DND-41 (cell line): ENCODE measurements around the gene PDCD6IP.

Experiments
- ATAC-seq: fragments of 200-7000 bp; cut with Tn5 transposase; 3 replicates; pipeline ENCODE4 v1.9.1; 2021; ENCODE audit warnings: low read depth; ENCODE audit not compliant: insufficient read depth
- DNase-seq: peaks from one replicate; pipeline ENCODE4 v3.0.0-alpha.2; 2020
- H2AFZ ChIP-seq: 2 replicates; pipeline ENCODE4 v1.6.0; 2012; ENCODE audit warnings: low read depth, low read length
- H3K27ac ChIP-seq: 2 replicates; pipeline ENCODE4 v1.5.1; 2012; ENCODE audit warnings: low read length, inconsistent platforms
- H3K27me3 ChIP-seq: fragments of 200-600 bp; sonication (generic); 2 replicates; pipeline ENCODE4 v1.6.0; 2012; ENCODE audit warnings: low read length, mild to moderate bottlenecking, inconsistent platforms; ENCODE audit not compliant: insufficient read depth, poor library complexity
- H3K36me3 ChIP-seq: 2 replicates; pipeline ENCODE4 v1.5.1; 2012; ENCODE audit warnings: low read length, inconsistent platforms; ENCODE audit not compliant: insufficient read depth
- H3K4me1 ChIP-seq: 2 replicates; pipeline ENCODE4 v1.5.1; 2012; ENCODE audit warnings: mild to moderate bottlenecking, low read length; ENCODE audit not compliant: insufficient read depth
- H3K4me2 ChIP-seq: 2 replicates; pipeline ENCODE4 v1.6.0; 2012; ENCODE audit warnings: mild to moderate bottlenecking, moderate library complexity, low read length, inconsistent platforms; ENCODE audit not compliant: insufficient read depth
- H3K4me3 ChIP-seq, 2 experiments: fragments of 200-600 bp in 1 of 2; shearing (Covaris generic) in 1 of 2; 2 replicates each; pipeline ENCODE4 v1.5.1; 2012 to 2016; ENCODE audit warnings: inconsistent platforms in 2 of 2, low read length in 2 of 2, mild to moderate bottlenecking in 2 of 2, low read depth in 1 of 2, moderate library complexity in 1 of 2
- H3K79me2 ChIP-seq: 2 replicates; pipeline ENCODE4 v1.6.0; 2012; ENCODE audit warnings: low read length, inconsistent platforms; ENCODE audit not compliant: insufficient read depth
- H3K9ac ChIP-seq: 2 replicates; pipeline ENCODE4 v1.6.0; 2012; ENCODE audit warnings: low read depth, mild to moderate bottlenecking, inconsistent platforms, low read length, moderate library complexity
- H3K9me3 ChIP-seq: 2 replicates; pipeline ENCODE4 v1.5.1; 2012; ENCODE audit warnings: low read length, moderate library complexity, mild to moderate bottlenecking, inconsistent platforms; ENCODE audit not compliant: insufficient read depth, severe bottlenecking
- H4K20me1 ChIP-seq: 2 replicates; pipeline ENCODE4 v1.6.0; 2012; ENCODE audit warnings: low read length; ENCODE audit not compliant: insufficient read depth
- EZH2 ChIP-seq: IDR thresholded peaks from 3 replicates; pipeline ENCODE4 v1.6.1; 2012; ENCODE audit warnings: borderline replicate concordance, low read depth, mild to moderate bottlenecking, moderate library complexity, low read length, inconsistent platforms; ENCODE audit not compliant: severe bottlenecking
- TF ChIP-seq, protein P1 (sequence below): IDR thresholded peaks from 2 replicates; pipeline ENCODE4 v1.5.1; 2012; ENCODE audit warnings: borderline replicate concordance, low read length, moderate library complexity, mild to moderate bottlenecking; ENCODE audit not compliant: poor library complexity, severe bottlenecking; ENCODE audit errors: extremely low read depth

Gene PDCD6IP

DNA sequence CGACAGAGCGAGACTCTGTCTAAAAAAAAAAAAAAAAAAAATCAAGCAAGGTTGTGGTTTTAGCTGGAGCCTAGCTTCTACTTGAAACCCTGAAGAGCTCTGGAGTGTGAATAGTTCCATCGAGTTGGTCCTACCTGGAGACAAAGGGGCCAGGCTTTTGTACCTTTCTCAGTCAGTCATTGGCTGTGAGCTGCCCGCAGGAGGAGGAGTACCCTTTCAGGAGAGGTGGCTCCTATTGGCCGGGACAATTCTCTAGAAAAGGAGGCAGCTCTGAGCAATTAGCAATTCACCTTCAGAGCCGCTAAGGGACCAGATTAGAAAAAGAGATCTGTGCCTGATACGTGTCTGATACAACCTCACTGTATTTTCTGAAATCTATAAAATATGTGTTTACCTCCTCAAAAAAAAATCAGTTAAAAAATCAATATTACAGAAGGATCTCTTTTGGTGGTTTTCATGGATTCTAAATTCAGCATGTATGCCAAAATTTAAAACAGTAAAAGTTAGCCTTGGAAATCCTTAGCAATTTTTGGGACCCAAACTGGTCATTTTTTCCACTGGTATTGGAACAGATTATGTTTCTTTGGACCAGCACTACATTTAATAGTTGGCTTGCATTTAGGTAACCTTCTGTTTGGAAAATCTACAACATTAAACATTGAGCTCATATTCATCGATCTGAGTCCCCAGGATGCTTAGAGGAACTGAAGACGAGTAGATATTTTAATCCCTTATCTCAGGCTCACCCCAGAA, 29.7 kb upstream of the PDCD6IP start:
- Histone ChIP-seq H3K4me2 (no peak overlapping the region), H3K36me3 (no peaks in the 10 kb centered on the region), H3K79me2 (no peaks in the 10 kb centered on the region), H3K9ac (no peak overlapping the region), H3K4me3 (no peak overlapping the region), H3K27me3 (no peaks in the 10 kb centered on the region), H3K4me1 (no peaks in the 10 kb centered on the region), H2AFZ (no peak overlapping the region), H3K27ac (no peak overlapping the region), H3K9me3 (no peaks in the 10 kb centered on the region), H4K20me1 (no peaks in the 10 kb centered on the region)
- no peak for TF ChIP-seq EZH2
- TF ChIP-seq, protein P1, sequence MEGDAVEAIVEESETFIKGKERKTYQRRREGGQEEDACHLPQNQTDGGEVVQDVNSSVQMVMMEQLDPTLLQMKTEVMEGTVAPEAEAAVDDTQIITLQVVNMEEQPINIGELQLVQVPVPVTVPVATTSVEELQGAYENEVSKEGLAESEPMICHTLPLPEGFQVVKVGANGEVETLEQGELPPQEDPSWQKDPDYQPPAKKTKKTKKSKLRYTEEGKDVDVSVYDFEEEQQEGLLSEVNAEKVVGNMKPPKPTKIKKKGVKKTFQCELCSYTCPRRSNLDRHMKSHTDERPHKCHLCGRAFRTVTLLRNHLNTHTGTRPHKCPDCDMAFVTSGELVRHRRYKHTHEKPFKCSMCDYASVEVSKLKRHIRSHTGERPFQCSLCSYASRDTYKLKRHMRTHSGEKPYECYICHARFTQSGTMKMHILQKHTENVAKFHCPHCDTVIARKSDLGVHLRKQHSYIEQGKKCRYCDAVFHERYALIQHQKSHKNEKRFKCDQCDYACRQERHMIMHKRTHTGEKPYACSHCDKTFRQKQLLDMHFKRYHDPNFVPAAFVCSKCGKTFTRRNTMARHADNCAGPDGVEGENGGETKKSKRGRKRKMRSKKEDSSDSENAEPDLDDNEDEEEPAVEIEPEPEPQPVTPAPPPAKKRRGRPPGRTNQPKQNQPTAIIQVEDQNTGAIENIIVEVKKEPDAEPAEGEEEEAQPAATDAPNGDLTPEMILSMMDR = no peak
- DNase-seq (no peak), ATAC-seq (no peak)

DNA sequence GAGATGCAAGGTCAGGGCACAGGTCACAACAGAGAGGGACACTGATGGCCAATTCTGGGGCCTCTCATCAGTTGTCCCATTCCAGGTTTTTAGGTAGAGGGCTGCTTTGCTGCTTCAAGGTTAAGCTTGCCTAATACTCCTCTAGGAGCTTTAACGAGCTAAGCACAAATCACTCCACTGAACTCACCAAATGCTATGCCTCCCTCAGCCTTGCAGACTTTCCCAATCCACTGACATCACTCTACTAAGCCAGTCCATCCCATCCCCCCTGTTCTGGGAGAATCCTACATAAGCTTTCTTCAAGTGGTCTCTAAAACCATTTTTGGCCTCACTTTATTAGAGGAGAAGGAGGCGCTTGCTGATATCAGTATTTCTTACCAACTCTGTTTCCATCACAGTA, 24.8 kb upstream of the PDCD6IP start:
- H3K4me2 ChIP-seq = no peak overlapping the region
- no peaks in the 10 kb centered on the region for H3K9me3 ChIP-seq
- H3K4me3 ChIP-seq = no peak overlapping the region
- no peaks in the 10 kb centered on the region for H4K20me1 ChIP-seq
- no peaks in the 10 kb centered on the region for H3K27me3 ChIP-seq
- H2AFZ ChIP-seq = no peak overlapping the region
- DNase-seq (no peak), ATAC-seq (no peak)
- no peaks in the 10 kb centered on the region for H3K36me3 ChIP-seq
- no peak overlapping the region for H3K9ac ChIP-seq
- no peak overlapping the region for H3K27ac ChIP-seq
- H3K79me2 ChIP-seq = no peaks in the 10 kb centered on the region
- H3K4me1 ChIP-seq = no peaks in the 10 kb centered on the region
- no peak for TF ChIP-seq EZH2
- TF ChIP-seq, protein P1 = no peak

DNA sequence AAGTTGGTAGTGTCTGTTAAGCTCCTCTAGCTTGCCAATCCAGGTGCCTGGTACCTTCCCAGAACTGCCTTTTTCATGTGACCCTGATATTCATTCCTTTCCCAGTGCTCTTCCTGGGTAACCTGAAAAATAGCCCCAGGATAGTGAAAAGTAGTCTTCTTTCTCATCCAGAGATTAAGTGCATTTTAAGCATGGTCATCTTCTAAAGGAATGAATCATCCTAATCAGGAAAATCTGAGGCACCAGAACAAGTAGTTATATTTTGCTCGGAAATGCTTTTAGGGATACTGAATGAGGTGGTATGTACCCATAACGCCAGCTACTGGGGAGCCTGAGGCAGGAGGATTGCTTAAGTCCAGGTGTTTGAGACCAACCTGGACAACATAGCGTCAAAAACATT, 23.1 kb upstream of the PDCD6IP start:
- no peaks in the 10 kb centered on the region for H3K9me3 ChIP-seq
- H2AFZ ChIP-seq = no peak overlapping the region
- H3K27me3 ChIP-seq = no peaks in the 10 kb centered on the region
- no peak overlapping the region for H3K4me2 ChIP-seq
- no peak for TF ChIP-seq EZH2
- TF ChIP-seq, protein P1 = no peak
- no peak overlapping the region for H3K27ac ChIP-seq
- H3K79me2 ChIP-seq = no peaks in the 10 kb centered on the region
- no peak overlapping the region for H3K9ac ChIP-seq
- no peak overlapping the region for H3K4me3 ChIP-seq
- H4K20me1 ChIP-seq = no peaks in the 10 kb centered on the region
- H3K36me3 ChIP-seq = no peaks in the 10 kb centered on the region
- ATAC-seq (no peak), DNase-seq (no peak)
- no peaks in the 10 kb centered on the region for H3K4me1 ChIP-seq
